Measurements from ENCODE around the gene SUSD1. TPM values are rescaled to one million over a fixed set of nuclear protein-coding genes. Genes with fewer than 3 reads are reported as not detected.

SUSD1 gene
- total RNA-seq, 1 experiment from 2014 or later = 1.5 TPM

DNA sequence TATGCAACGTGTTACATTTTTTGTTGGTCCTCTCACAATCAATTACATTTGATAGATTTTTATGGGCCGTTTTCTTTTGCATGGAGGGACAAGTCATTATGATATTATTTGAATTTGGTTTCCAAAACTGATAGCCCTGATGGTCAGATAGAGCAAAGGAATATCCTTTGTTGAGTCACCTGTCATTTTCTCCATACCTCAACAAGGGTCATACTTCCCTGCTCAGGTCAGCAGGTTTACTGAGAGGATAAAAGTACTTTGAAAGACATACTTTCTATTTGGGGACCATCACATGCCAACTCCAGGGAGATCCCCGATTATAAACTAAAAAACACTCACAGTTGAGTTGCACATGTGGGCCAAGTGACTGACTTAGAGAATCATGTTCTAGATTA lies 132.9 kb downstream of the SUSD1 start:
- DNase-seq (ENCODE audit: low read depth, low spot score) = no peak
- in situ Hi-C loops (cut with HindIII; ENCODE audit: low pct_unique_long_range_greater_than_20kb, low sequenced_read_pairs) = no loop called here

DNA sequence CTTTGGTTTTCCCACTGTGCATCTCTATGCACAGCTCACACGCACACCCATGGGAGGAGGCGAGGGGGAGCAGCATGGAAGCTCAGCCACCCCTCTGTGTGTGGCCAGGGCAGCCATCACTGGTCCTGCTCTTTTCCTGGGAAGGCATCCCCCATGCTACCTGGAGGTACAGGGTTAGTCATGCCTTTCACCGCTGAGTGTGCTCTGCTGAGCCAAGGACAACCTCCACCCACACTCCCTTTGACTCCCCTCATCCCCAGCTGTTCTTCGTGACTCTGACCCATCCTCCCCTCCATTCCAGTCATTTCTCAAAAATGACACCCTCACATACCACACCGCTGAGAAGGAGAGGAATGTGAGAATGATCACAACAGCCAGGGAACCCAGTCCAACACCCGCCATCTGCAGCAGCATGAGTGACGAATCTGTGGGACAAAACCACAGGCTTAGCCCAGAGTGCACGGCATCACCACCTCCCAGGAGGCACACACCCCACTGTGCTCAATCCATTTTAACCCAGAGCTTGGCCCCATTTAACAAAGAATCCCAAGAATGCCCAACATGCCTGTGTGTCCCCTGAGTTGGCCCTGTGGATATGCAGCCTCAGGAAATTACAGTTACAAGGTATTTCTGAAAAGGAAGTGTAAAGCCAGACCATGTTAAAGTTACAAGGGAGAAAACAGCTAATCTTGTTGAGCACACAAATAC lies 133.4 kb downstream of the SUSD1 start:
- no peak for DNase-seq (ENCODE audit: low read depth, low spot score)

GRCh38 chr9:112041199-112041535 lies 133.9 kb downstream of the SUSD1 start:
- in situ Hi-C loops (cut with HindIII; ENCODE audit: low pct_unique_long_range_greater_than_20kb, low sequenced_read_pairs) = no loop called here
- no peak for DNase-seq (ENCODE audit: low read depth, low spot score)

More for the DNA sequence above, 133.4 kb downstream of the SUSD1 start:
- in situ Hi-C loops (cut with HindIII; ENCODE audit: low pct_unique_long_range_greater_than_20kb, low sequenced_read_pairs) = no loop called here

DNA sequence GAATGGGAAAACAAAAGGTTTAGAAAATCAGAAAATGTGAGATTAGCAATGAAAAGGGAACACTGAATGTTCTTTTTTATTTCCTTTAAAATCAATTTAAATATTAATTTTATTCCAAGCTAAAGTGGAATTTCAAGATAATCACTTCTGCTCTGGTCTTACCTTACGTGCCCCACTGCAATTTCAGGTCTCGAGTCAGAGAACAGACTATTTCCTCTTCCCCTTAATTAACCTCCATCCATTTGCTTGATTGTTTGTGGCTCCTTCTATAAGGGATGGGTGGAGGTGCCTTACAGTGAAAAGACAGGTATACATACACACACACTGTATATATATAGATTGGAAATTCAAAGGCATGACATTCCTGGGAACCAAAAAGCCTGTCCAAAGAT lies 137.1 kb downstream of the SUSD1 start:
- DNase-seq (ENCODE audit: low read depth, low spot score) = no peak
- in situ Hi-C loops (cut with HindIII; ENCODE audit: low pct_unique_long_range_greater_than_20kb, low sequenced_read_pairs) = no loop called here

DNA sequence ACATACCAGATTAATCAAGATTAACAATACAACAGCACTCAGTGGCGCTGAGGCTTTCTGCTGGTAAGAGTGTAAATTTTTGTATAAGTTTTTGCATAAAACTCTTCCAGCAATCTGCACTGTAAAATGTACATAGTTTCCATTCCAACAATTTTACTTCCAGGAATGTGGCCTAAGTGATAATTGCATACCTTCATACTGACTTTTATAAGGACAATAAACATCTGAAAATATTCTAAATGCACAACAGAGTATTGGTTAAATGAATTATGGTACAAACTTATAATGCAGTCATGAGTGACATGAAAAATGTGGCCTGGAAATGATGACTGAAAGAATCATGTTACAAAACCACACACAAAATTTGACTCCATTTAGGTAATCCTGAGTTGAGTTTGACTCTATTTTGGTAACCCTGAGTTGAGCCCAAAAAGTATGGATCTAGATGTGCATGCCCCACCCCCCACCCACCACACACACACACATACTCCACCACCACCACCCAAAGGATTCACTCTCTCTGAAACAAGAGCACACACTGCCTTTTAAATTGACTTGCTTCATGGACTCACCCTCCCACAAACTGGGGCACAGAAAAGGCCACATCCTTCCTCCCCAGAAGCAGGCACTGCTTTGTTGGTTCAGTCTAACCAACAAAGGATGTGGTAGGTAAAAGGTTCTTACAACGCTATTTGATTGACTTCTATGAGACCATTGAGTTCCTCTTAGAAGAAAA lies 137.6 kb downstream of the SUSD1 start:
- in situ Hi-C loops (cut with HindIII; ENCODE audit: low pct_unique_long_range_greater_than_20kb, low sequenced_read_pairs) = no loop called here
- DNase-seq (ENCODE audit: low read depth, low spot score) = no peak

- no peak for DNase-seq (ENCODE audit: low read depth, low spot score)
- in situ Hi-C loops (cut with HindIII; ENCODE audit: low pct_unique_long_range_greater_than_20kb, low sequenced_read_pairs) = no loop called here
Measured at GRCh38 chr9:112035166-112035826, 139.8 kb downstream of the SUSD1 start.

- no peak for DNase-seq (ENCODE audit: low read depth, low spot score)
- in situ Hi-C loops (cut with HindIII; ENCODE audit: low pct_unique_long_range_greater_than_20kb, low sequenced_read_pairs) = no loop called here
Measured at GRCh38 chr9:112034216-112034611, 140.9 kb downstream of the SUSD1 start.

DNA sequence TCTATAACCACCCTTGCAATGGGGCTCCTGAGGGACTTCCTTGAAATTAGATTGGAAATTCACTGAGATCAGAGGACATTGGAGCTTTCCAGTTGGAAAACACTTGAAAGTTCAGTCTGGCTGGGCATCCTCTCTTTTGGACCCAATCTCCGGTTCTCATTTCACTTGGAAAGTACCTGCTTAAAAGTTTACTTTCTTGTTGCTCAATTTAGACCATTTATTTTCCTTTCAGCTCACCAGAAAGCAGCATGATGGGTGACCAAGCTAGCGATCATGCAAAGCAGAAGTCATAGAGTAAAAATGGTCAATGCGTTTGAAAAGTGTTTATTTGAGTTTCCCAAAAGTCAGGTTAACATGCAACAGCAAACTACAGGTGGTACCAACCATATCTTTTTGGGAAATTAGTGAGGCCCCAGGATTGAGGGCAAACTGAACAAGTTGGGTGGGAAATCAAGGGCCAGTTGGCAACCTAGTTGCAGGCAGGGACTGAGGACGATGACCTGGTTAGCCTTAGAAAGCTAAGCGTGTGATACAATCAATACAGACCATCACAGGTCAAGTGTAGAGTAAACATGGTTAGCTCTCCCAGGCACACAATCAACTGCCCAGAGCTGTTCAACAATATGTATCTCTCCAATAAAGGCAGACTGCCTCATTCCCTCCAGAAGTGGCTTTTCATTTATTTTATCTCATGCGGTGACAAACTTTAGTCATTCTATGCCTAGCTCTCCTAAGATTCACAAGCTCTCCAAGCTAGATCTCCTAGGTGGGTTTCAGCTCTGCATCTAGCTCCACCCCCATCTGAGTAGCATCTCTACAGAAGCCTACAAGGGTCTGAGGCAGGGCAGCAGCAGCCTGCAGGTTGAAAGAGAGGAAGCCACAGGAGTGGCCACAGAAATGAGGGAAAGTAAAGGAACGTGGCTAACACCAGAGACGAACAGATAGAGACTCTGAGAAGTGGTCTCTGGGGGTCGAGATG lies 141.6 kb downstream of the SUSD1 start:
- DNase-seq (ENCODE audit: low read depth, low spot score) = no peak
- in situ Hi-C loops (cut with HindIII; ENCODE audit: low pct_unique_long_range_greater_than_20kb, low sequenced_read_pairs) = no loop called here

DNA sequence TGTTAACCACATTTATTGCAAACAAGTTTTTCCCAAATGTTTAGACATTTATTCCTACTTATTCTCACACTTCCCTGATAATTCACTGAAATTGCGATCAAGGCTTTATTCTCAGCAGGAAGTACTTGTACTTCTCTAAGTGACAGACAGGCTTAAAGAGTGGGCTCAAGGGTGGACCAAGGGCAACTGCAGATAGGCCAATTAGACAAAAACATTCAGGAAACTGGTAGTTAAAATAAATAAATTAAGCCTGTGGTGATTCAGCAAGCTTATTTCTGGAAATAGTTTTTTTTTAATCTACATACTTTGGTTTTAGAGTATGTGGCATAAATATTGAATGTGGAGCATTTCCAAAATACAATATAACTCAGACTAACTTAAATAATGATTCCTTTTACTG lies 142.4 kb downstream of the SUSD1 start:
- in situ Hi-C loops (cut with HindIII; ENCODE audit: low pct_unique_long_range_greater_than_20kb, low sequenced_read_pairs) = no loop called here
- no peak for DNase-seq (ENCODE audit: low read depth, low spot score)

DNA sequence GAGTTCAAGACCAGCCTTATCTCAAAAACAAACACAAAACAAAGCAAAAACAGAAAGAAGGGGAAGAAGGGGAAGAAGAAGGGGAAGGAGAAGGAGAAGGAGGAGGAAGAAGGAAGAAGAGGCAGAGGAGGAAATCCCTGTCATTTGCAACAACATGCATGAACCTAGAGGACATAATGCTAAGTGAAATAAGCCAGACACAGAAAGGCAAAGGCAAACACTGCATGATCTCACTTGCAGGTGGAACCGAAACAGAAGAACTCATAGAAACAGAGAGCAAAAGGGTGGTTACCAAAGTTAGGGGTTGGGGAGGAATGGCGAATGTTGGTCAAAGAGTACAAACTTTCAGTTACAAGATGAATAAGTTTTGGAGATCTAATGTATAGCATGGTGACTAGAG lies 143.1 kb downstream of the SUSD1 start:
- in situ Hi-C loops (cut with HindIII; ENCODE audit: low pct_unique_long_range_greater_than_20kb, low sequenced_read_pairs) = no loop called here
- no peak for DNase-seq (ENCODE audit: low read depth, low spot score)

DNA sequence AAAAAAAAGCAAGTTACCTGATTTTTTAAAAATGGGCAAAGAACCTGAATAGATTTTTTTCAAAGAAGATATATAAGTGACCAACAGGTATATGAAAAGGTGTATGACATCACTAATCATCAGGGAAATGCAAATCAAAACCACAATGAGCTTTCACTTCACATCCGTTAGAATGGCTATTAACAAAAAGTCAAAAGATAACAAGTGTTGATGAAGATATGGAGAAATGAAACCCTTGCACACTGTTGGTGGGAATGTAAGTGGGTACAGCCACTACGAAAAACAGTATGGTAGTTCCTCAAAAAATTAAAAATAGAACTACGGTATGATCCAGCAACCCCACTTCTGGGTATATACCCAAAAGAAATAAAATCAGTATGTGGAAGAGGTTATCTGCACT lies 143.7 kb downstream of the SUSD1 start:
- in situ Hi-C loops (cut with HindIII; ENCODE audit: low pct_unique_long_range_greater_than_20kb, low sequenced_read_pairs) = no loop called here
- DNase-seq (ENCODE audit: low read depth, low spot score) = no peak

DNA sequence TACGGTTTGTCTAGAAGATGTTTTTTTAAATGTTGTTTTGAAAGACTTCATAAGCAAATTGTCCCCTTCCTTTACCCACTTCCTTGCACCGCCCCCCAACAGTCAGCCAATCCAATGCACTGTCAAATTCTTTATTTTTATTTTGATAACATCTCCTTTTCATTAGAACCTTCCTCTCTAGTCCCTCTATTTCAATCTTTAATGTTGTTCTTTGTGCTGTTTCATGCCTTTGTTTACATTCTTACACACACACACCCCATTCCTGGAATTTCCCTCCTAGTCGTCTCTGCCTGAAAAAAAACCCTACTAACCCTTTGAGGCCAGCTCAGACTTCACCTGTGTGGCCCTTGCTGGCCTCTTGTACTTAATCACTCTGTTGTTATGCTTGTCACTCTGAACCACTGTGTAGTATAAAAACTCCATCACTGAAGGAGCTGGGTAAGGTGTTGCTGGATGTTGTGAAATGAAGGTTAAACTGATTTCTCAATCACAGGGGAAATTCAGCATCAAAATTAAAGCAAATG lies 145.1 kb downstream of the SUSD1 start:
- in situ Hi-C loops (cut with HindIII; ENCODE audit: low pct_unique_long_range_greater_than_20kb, low sequenced_read_pairs) = no loop called here
- no peak for DNase-seq (ENCODE audit: low read depth, low spot score)

- in situ Hi-C loops (cut with HindIII; ENCODE audit: low pct_unique_long_range_greater_than_20kb, low sequenced_read_pairs) = no loop called here
- no peak for DNase-seq (ENCODE audit: low read depth, low spot score)
Measured at GRCh38 chr9:112028242-112029221, 146.6 kb downstream of the SUSD1 start.

DNA sequence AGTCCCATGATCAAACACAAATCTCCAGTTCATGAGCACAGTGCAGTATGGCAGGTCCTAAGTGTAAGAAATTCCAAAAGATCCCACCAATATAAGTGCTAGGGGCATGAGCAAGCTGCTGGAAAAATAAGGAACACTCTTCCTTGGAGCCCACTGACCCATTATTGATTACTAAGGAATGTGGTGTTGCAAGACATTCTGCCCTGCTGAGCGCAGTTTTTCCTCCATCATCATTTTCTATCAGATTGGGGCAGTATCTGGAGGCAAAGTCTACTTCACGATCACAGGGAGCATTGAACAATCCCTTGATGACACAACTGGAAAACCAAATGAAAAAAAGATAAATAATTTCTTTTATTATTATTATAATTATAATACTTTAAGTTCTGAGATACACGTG lies 149.2 kb downstream of the SUSD1 start:
- DNase-seq (ENCODE audit: low read depth, low spot score) = no peak
- in situ Hi-C loops (cut with HindIII; ENCODE audit: low pct_unique_long_range_greater_than_20kb, low sequenced_read_pairs) = no loop called here

- in situ Hi-C loops (cut with HindIII; ENCODE audit: low pct_unique_long_range_greater_than_20kb, low sequenced_read_pairs) = no loop called here
Measured at GRCh38 chr9:112021742-112022141, 153.4 kb downstream of the SUSD1 start.

GRCh38 chr9:112020680-112021596 lies 154.2 kb downstream of the SUSD1 start:
- in situ Hi-C loops (cut with HindIII; ENCODE audit: low pct_unique_long_range_greater_than_20kb, low sequenced_read_pairs) = no loop called here
- no peak for DNase-seq (ENCODE audit: low read depth, low spot score)

More at GRCh38 chr9:112021742-112022141, 153.4 kb downstream of the SUSD1 start:
- no peak for DNase-seq (ENCODE audit: low read depth, low spot score)
